ENCODE results near the gene PLEKHA5.

Gene PLEKHA5

GRCh38 chr12:19282133-19282699 lies 152.7 kb downstream of the PLEKHA5 start:
- H3K4me2 ChIP-seq (ENCODE audit: low read length), result no peak overlapping the region
- no peak overlapping the region for H3K27ac ChIP-seq
- no peaks in the 10 kb centered on the region for H3K4me1 ChIP-seq
- TF ChIP-seq CTCF (IDR thresholded peaks at IDR 0.05), result no peak
- H2AFZ ChIP-seq, result no peak overlapping the region
- no peaks in the 10 kb centered on the region for H3K36me3 ChIP-seq (ENCODE audit: control insufficient read depth, insufficient read depth, low read length)
- no peaks in the 10 kb centered on the region for H3K79me2 ChIP-seq
- no peaks in the 10 kb centered on the region for H3K27me3 ChIP-seq (ENCODE audit: control insufficient read depth, insufficient read depth, low read length)
- H3K9me3 ChIP-seq (ENCODE audit: control insufficient read depth, low read length), result no peaks in the 10 kb centered on the region
- H3K9ac ChIP-seq, result no peak overlapping the region
- H3K4me3 ChIP-seq (ENCODE audit: low read depth, low read length), result no peak overlapping the region

GRCh38 chr12:19284658-19285057 lies 155.1 kb downstream of the PLEKHA5 start:
- Histone ChIP-seq H3K27ac (no peak overlapping the region), H3K4me1 (no peaks in the 10 kb centered on the region), H2AFZ (no peak overlapping the region), H3K27me3 (ENCODE audit: control insufficient read depth, insufficient read depth, low read length) (no peaks in the 10 kb centered on the region), H3K4me2 (ENCODE audit: low read length) (no peak overlapping the region), H3K79me2 (no peaks in the 10 kb centered on the region), H3K9me3 (ENCODE audit: control insufficient read depth, low read length) (no peaks in the 10 kb centered on the region), H3K9ac (no peak overlapping the region), H3K4me3 (ENCODE audit: low read depth, low read length) (no peak overlapping the region), H3K36me3 (ENCODE audit: control insufficient read depth, insufficient read depth, low read length) (no peaks in the 10 kb centered on the region)
- no peak for TF ChIP-seq CTCF (IDR thresholded peaks at IDR 0.05)

GRCh38 chr12:19285793-19286448 lies 156.4 kb downstream of the PLEKHA5 start:
- no peaks in the 10 kb centered on the region for H3K79me2 ChIP-seq
- TF ChIP-seq CTCF (IDR thresholded peaks at IDR 0.05), result no peak
- no peak overlapping the region for H3K27ac ChIP-seq
- no peak overlapping the region for H2AFZ ChIP-seq
- no peaks in the 10 kb centered on the region for H3K4me1 ChIP-seq
- no peaks in the 10 kb centered on the region for H3K9me3 ChIP-seq (ENCODE audit: control insufficient read depth, low read length)
- no peak overlapping the region for H3K4me2 ChIP-seq (ENCODE audit: low read length)
- H3K36me3 ChIP-seq (ENCODE audit: control insufficient read depth, insufficient read depth, low read length), result no peaks in the 10 kb centered on the region
- no peak overlapping the region for H3K4me3 ChIP-seq (ENCODE audit: low read depth, low read length)
- H3K9ac ChIP-seq, result no peak overlapping the region
- H3K27me3 ChIP-seq (ENCODE audit: control insufficient read depth, insufficient read depth, low read length), result no peaks in the 10 kb centered on the region

GRCh38 chr12:19287302-19287701 lies 157.8 kb downstream of the PLEKHA5 start:
- no peak for TF ChIP-seq CTCF (IDR thresholded peaks at IDR 0.05)
- Histone ChIP-seq H3K36me3 (ENCODE audit: control insufficient read depth, insufficient read depth, low read length) (no peaks in the 10 kb centered on the region), H2AFZ (no peak overlapping the region), H3K4me2 (ENCODE audit: low read length) (no peak overlapping the region), H3K4me3 (ENCODE audit: low read depth, low read length) (no peak overlapping the region), H3K4me1 (no peaks in the 10 kb centered on the region), H3K27me3 (ENCODE audit: control insufficient read depth, insufficient read depth, low read length) (no peaks in the 10 kb centered on the region), H3K27ac (no peak overlapping the region), H3K9ac (no peak overlapping the region), H3K9me3 (ENCODE audit: control insufficient read depth, low read length) (no peaks in the 10 kb centered on the region), H3K79me2 (no peaks in the 10 kb centered on the region)

GRCh38 chr12:19288161-19288560 lies 158.6 kb downstream of the PLEKHA5 start:
- no peak overlapping the region for H3K9ac ChIP-seq

More at GRCh38 chr12:19288161-19288560, 158.6 kb downstream of the PLEKHA5 start:
- no peak overlapping the region for H3K4me2 ChIP-seq (ENCODE audit: low read length)
- no peaks in the 10 kb centered on the region for H3K4me1 ChIP-seq
- H2AFZ ChIP-seq, result no peak overlapping the region
- no peaks in the 10 kb centered on the region for H3K27me3 ChIP-seq (ENCODE audit: control insufficient read depth, insufficient read depth, low read length)
- H3K4me3 ChIP-seq (ENCODE audit: low read depth, low read length), result no peak overlapping the region
- H3K79me2 ChIP-seq, result no peaks in the 10 kb centered on the region
- no peak for TF ChIP-seq CTCF (IDR thresholded peaks at IDR 0.05)
- no peaks in the 10 kb centered on the region for H3K9me3 ChIP-seq (ENCODE audit: control insufficient read depth, low read length)
- H3K36me3 ChIP-seq (ENCODE audit: control insufficient read depth, insufficient read depth, low read length), result no peaks in the 10 kb centered on the region
- no peak overlapping the region for H3K27ac ChIP-seq

Data from parathyroid adenoma (tissue), 2 donors.